ENCODE results near the gene SYCP2L.

SYCP2L gene

DNA sequence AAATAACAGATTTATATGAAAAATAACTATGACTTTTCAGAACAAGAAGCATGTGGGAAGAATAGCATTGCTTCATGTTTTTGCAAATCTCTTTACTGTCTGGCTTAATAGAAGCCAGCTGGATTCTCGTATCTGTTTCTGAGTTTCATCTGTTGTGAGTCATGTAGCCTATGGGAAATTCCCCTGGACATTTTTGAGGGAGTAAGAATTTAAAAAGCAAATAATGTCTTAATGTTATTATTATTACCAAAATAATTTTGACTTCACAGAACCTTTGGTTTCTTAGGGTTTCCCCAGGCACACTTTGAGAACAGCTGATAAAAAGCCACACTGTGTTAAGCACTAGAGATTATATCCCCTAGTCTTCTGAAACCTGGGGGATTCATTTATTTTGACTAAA, 75.8 kb downstream of the SYCP2L start:
- no peak for DNase-seq
- Histone ChIP-seq H3K9me3 (ENCODE audit: severe bottlenecking) (peaks cover 9% of the 10 kb centered on the region), H3K36me3 (no peaks in the 10 kb centered on the region), H3K4me3 (ENCODE audit: low read depth, low read length) (no peak overlapping the region), H3K27me3 (ENCODE audit: insufficient read depth, low read depth, severe bottlenecking) (no peaks in the 10 kb centered on the region), H3K27ac (no peak overlapping the region)
- TF ChIP-seq, protein P1, sequence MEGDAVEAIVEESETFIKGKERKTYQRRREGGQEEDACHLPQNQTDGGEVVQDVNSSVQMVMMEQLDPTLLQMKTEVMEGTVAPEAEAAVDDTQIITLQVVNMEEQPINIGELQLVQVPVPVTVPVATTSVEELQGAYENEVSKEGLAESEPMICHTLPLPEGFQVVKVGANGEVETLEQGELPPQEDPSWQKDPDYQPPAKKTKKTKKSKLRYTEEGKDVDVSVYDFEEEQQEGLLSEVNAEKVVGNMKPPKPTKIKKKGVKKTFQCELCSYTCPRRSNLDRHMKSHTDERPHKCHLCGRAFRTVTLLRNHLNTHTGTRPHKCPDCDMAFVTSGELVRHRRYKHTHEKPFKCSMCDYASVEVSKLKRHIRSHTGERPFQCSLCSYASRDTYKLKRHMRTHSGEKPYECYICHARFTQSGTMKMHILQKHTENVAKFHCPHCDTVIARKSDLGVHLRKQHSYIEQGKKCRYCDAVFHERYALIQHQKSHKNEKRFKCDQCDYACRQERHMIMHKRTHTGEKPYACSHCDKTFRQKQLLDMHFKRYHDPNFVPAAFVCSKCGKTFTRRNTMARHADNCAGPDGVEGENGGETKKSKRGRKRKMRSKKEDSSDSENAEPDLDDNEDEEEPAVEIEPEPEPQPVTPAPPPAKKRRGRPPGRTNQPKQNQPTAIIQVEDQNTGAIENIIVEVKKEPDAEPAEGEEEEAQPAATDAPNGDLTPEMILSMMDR (IDR thresholded peaks at IDR 0.05; ENCODE audit: low read depth, low read length) = no peak

DNA sequence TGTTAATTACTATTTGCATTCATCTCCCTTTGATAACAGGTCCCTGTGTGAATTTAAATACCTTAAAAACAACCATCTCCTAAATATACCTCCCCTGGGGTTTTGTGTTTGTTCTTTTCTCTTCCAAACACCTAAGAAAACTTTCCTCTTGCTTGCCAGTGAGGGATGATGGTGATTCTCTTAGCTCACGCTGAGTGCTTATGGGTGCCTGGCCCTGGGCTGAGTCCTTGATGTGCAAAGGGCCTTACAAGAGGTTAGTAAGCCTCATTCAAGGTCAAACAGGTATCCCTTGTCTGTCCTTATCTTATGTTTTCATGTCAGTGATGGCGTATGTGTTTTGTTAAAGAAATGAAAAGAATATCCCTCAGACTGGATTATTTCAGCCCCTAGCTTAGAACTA, 76.3 kb downstream of the SYCP2L start:
- DNase-seq = no peak
- TF ChIP-seq, protein P1 (IDR thresholded peaks at IDR 0.05; ENCODE audit: low read depth, low read length) = no peak
- H3K27me3 ChIP-seq (ENCODE audit: insufficient read depth, low read depth, severe bottlenecking) = no peaks in the 10 kb centered on the region
- H3K36me3 ChIP-seq = no peaks in the 10 kb centered on the region
- H3K4me3 ChIP-seq (ENCODE audit: low read depth, low read length) = no peak overlapping the region
- H3K9me3 ChIP-seq (ENCODE audit: severe bottlenecking) = peaks cover 11% of the 10 kb centered on the region
- H3K27ac ChIP-seq = no peak overlapping the region

DNA sequence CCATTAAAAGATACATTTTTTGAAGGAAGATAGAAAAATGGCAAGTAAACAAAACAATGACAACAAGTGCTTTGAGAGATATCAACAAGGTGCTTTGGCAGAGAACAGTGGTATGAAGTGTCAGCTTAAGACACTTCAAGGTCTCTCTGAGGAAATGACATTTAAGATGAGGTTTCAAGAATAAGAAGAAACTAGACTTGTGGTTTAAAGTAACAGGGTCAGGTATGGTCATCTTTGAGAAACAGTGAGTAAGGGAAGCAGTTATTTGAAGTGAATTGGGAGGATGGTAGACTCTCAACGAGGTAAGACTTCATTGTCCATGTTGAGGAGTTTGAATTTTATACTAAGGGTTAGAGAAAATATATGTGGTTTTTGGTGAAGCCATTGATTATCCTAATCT, 77.8 kb downstream of the SYCP2L start:
- no peak for DNase-seq
- Histone ChIP-seq H3K36me3 (no peaks in the 10 kb centered on the region), H3K9me3 (ENCODE audit: severe bottlenecking) (peaks cover 11% of the 10 kb centered on the region), H3K27me3 (ENCODE audit: insufficient read depth, low read depth, severe bottlenecking) (no peaks in the 10 kb centered on the region), H3K4me3 (ENCODE audit: low read depth, low read length) (no peak overlapping the region), H3K27ac (no peak overlapping the region)
- TF ChIP-seq, protein P1 (IDR thresholded peaks at IDR 0.05; ENCODE audit: low read depth, low read length) = no peak

DNA sequence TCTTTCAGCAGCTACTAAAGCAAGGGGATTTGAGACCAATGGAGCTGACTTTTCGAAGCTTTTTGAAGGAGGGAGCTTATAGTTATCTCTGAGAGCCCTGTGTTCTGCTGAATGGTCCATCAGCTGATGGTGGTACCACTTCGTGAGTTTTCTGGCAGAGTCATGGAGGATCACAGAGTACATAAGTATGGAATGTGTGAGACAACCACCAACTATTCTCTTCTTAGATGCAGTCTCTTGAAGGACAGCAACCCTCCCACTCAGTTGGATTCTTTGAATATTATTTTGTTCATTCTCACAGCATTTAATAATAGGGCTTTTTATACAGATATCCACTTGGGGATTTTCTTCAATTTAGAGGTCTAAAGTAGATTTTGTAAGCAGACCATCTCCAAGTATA, 81.9 kb downstream of the SYCP2L start:
- Histone ChIP-seq H3K4me3 (ENCODE audit: low read depth, low read length) (no peak overlapping the region), H3K36me3 (no peaks in the 10 kb centered on the region), H3K9me3 (ENCODE audit: severe bottlenecking) (peaks cover 11% of the 10 kb centered on the region), H3K27ac (no peak overlapping the region), H3K27me3 (ENCODE audit: insufficient read depth, low read depth, severe bottlenecking) (no peaks in the 10 kb centered on the region)
- DNase-seq = no peak
- TF ChIP-seq, protein P1 (IDR thresholded peaks at IDR 0.05; ENCODE audit: low read depth, low read length) = no peak

DNA sequence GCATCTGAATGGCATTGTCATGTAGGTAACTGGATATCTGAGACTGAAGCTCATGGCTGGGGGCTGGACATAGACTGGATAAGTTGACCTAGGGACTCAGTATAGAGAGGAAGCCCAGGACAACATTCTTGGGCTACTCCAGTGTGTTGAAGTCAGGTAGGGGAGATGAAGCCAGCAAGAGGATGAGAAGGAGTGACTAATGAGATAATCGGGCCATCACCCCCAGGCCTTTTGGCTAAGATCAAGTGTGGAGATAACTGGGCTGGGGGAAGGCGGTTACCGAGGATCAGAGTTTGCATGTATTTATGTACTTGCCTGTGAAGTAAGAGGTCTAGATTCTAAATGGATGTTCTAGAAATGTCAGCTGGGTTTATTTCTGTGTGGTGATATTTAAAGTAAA, 83.9 kb downstream of the SYCP2L start:
- no peak overlapping the region for H3K4me3 ChIP-seq (ENCODE audit: low read depth, low read length)
- H3K36me3 ChIP-seq = no peaks in the 10 kb centered on the region
- H3K27ac ChIP-seq = no peak overlapping the region
- TF ChIP-seq, protein P1 (IDR thresholded peaks at IDR 0.05; ENCODE audit: low read depth, low read length) = no peak
- no peaks in the 10 kb centered on the region for H3K27me3 ChIP-seq (ENCODE audit: insufficient read depth, low read depth, severe bottlenecking)
- no peak for DNase-seq
- peaks cover 10% of the 10 kb centered on the region for H3K9me3 ChIP-seq (ENCODE audit: severe bottlenecking)

DNA sequence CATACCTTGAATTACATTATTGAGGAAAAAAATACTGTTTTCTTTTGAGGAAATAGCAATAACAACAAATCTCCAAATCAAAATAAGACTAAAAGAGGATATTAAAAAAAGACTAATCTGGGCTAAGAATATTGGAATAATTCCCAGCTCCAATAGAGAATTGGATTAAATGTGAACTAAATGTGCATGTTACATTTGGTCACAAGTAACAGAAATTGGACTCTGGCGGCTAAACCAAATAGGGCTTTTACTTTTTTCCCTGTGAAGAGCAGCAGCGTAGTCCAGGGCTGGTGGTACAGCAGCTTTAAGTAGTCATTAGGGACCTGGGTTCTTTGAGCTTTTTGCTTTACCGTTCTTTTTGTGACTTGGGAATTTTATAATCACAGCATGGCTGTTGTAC, 85.3 kb downstream of the SYCP2L start:
- Histone ChIP-seq H3K27me3 (ENCODE audit: insufficient read depth, low read depth, severe bottlenecking) (no peaks in the 10 kb centered on the region), H3K27ac (no peak overlapping the region), H3K36me3 (no peaks in the 10 kb centered on the region), H3K4me3 (ENCODE audit: low read depth, low read length) (no peak overlapping the region), H3K9me3 (ENCODE audit: severe bottlenecking) (peaks cover 4% of the 10 kb centered on the region)
- TF ChIP-seq, protein P1 (IDR thresholded peaks at IDR 0.05; ENCODE audit: low read depth, low read length) = no peak
- no peak for DNase-seq

Data from WERI-Rb-1 (cell line).